ENCODE data around the gene MYL12A. TPM values are rescaled to one million over a fixed set of nuclear protein-coding genes. Genes with fewer than 3 reads are reported as not detected.

MYL12A gene
- total RNA-seq, 2 experiments from 2014 or later, result 405 to 423 TPM

DNA sequence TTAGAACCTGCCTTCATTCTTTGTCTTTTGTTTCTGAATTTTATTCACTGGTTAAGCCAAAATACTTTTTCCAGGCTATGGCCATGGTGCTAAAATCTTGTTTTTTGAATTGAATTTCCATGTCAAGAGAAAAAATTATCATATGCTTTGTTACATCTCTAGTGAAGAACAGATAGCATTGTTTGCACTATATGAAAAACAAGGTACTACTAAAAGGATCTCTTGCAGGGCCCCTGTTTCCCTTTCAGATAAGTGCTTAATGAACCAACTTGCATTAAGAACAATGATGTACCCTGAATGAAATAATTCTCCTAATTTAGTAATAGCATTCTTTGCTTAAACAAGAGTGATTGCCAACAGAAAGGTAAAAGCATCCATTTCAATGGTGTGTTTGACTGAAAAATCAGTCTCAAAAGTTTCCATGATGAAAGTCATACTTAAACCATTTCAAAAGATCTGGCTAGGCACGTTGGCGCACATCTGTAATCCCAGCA, 10.1 kb downstream of the MYL12A start:
- no peak overlapping the region for H3K4me3 Mint-ChIP-seq
- peaks cover 64% of the 10 kb centered on the region for H3K4me1 Mint-ChIP-seq (ENCODE audit: low read depth)
- TF ChIP-seq, protein P1, sequence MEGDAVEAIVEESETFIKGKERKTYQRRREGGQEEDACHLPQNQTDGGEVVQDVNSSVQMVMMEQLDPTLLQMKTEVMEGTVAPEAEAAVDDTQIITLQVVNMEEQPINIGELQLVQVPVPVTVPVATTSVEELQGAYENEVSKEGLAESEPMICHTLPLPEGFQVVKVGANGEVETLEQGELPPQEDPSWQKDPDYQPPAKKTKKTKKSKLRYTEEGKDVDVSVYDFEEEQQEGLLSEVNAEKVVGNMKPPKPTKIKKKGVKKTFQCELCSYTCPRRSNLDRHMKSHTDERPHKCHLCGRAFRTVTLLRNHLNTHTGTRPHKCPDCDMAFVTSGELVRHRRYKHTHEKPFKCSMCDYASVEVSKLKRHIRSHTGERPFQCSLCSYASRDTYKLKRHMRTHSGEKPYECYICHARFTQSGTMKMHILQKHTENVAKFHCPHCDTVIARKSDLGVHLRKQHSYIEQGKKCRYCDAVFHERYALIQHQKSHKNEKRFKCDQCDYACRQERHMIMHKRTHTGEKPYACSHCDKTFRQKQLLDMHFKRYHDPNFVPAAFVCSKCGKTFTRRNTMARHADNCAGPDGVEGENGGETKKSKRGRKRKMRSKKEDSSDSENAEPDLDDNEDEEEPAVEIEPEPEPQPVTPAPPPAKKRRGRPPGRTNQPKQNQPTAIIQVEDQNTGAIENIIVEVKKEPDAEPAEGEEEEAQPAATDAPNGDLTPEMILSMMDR (IDR thresholded peaks at IDR 0.05), result no peak
- intact Hi-C loops (cut with micrococcal nuclease), result no loop called here
- ChIA-PET CTCF (no interaction called here), POLR2A (no interaction called here)
- H3K27ac Mint-ChIP-seq, result peak overlapping the region; percentile 63
- ATAC-seq, result no peak
- H3K36me3 Mint-ChIP-seq (ENCODE audit: low read depth), result peaks cover 55% of the 10 kb centered on the region
- DNase-seq, result no peak
- no peaks in the 10 kb centered on the region for H3K27me3 Mint-ChIP-seq
- no peaks in the 10 kb centered on the region for H3K9me3 Mint-ChIP-seq

- Mint-ChIP-seq H3K27me3 (no peaks in the 10 kb centered on the region), H3K4me3 (peak overlapping the region; percentile 91), H3K4me1 (ENCODE audit: low read depth) (peaks cover 57% of the 10 kb centered on the region), H3K27ac (peak overlapping the region; percentile 99), H3K36me3 (ENCODE audit: low read depth) (peaks cover 37% of the 10 kb centered on the region), H3K9me3 (no peaks in the 10 kb centered on the region)
- ATAC-seq, result peak; percentile 1
- intact Hi-C loops (cut with micrococcal nuclease), result loop anchor here (5.0 kb wide), 2 partner anchors 191 to 689 kb away; partner anchors contain the start of genes METTL4, NDC80 and TGIF1
- ChIA-PET CTCF (interaction anchor here (0.6 to 2.8 kb wide), 4 partner anchors 9 to 37 kb away, joined by 3 to 16 read pairs (median 6); partner anchors contain the start of gene MYL12A), POLR2A (interaction anchor here (0.5 to 2.9 kb wide), 8 partner anchors 9 to 345 kb away, joined by 3 to 34 read pairs (median 4); partner anchors contain the start of gene MYL12A)
- TF ChIP-seq, protein P1 (IDR thresholded peaks at IDR 0.05), result no peak
- no peak for DNase-seq
These were observed 13.4 kb downstream of the MYL12A start for GRCh38 chr18:3260995-3261372.

- peak; percentile 85 for DNase-seq
- H3K27me3 Mint-ChIP-seq, result no peaks in the 10 kb centered on the region
- peak; percentile 81 for ATAC-seq
- H3K4me1 Mint-ChIP-seq (ENCODE audit: low read depth), result peaks cover 59% of the 10 kb centered on the region
- H3K4me3 Mint-ChIP-seq, result peak within 1 kb of the TSS; percentile 91
- ChIA-PET CTCF (interaction anchor here (0.6 to 2.8 kb wide), 3 partner anchors 10 to 14 kb away, joined by 3 to 16 read pairs (median 8); partner anchors contain the start of gene MYL12A), POLR2A (interaction anchor here (0.5 to 2.9 kb wide), 8 partner anchors 10 to 344 kb away, joined by 3 to 34 read pairs (median 4); partner anchors contain the start of gene MYL12A)
- H3K9me3 Mint-ChIP-seq, result no peaks in the 10 kb centered on the region
- TF ChIP-seq, protein P1 (IDR thresholded peaks at IDR 0.05), result no peak
- peaks cover 34% of the 10 kb centered on the region for H3K36me3 Mint-ChIP-seq (ENCODE audit: low read depth)
- peak within 1 kb of the TSS; percentile 99 for H3K27ac Mint-ChIP-seq
- intact Hi-C loops (cut with micrococcal nuclease), result loop anchor here (5.0 kb wide), 2 partner anchors 191 to 689 kb away; partner anchors contain the start of genes METTL4, NDC80 and TGIF1
These were observed 14.0 kb downstream of the MYL12A start, which contains the start of gene MYL12B for GRCh38 chr18:3261373-3262233. TSS of gene MYL12B (plus strand) at chr18:3262133. CDS start at chr18:3272899, 10,766 bp downstream.

- ATAC-seq, result peak; percentile 25
- CTCF ChIA-PET, result interaction anchor here (0.7 to 2.8 kb wide), 8 partner anchors 10 to 403 kb away, joined by 3 to 16 read pairs (median 5); partner anchors contain the start of gene MYL12A
- H3K4me3 Mint-ChIP-seq, result peak overlapping the region; percentile 91
- intact Hi-C loops (cut with micrococcal nuclease), result loop anchor here (5.0 kb wide), 2 partner anchors 190 to 690 kb away; partner anchors contain the start of genes METTL4, NDC80 and TGIF1
- H3K27me3 Mint-ChIP-seq, result no peaks in the 10 kb centered on the region
- POLR2A ChIA-PET, result interaction anchor here (0.7 to 2.9 kb wide), 10 partner anchors 11 to 343 kb away, joined by 3 to 34 read pairs (median 4); partner anchors contain the start of gene MYL12A
- DNase-seq, result peak; percentile 53
- H3K27ac Mint-ChIP-seq, result peak overlapping the region; percentile 99
- no peaks in the 10 kb centered on the region for H3K9me3 Mint-ChIP-seq
- peaks cover 59% of the 10 kb centered on the region for H3K4me1 Mint-ChIP-seq (ENCODE audit: low read depth)
- H3K36me3 Mint-ChIP-seq (ENCODE audit: low read depth), result peaks cover 25% of the 10 kb centered on the region
- TF ChIP-seq, protein P1 (IDR thresholded peaks at IDR 0.05), result no peak
These were observed 14.9 kb downstream of the MYL12A start for GRCh38 chr18:3262234-3263131.
